ENCODE measurements around the gene PUS1.

Gene PUS1

GRCh38 chr12:131975228-131975627 lies 46.2 kb downstream of the PUS1 start:
- H3K4me3 ChIP-seq (ENCODE audit: low read length, poor library complexity, severe bottlenecking) = no peak overlapping the region
- H3K27me3 ChIP-seq (ENCODE audit: insufficient read depth, low read length, poor library complexity, severe bottlenecking) = no peaks in the 10 kb centered on the region
- peaks cover 26% of the 10 kb centered on the region; the same call in 1 of the 2 replicates for H3K36me3 ChIP-seq (ENCODE audit: insufficient read depth, low read length)
- no peak for TF ChIP-seq EZH2phosphoT487 (IDR thresholded peaks at IDR 0.05; ENCODE audit: borderline replicate concordance)
- TF ChIP-seq, protein P1, sequence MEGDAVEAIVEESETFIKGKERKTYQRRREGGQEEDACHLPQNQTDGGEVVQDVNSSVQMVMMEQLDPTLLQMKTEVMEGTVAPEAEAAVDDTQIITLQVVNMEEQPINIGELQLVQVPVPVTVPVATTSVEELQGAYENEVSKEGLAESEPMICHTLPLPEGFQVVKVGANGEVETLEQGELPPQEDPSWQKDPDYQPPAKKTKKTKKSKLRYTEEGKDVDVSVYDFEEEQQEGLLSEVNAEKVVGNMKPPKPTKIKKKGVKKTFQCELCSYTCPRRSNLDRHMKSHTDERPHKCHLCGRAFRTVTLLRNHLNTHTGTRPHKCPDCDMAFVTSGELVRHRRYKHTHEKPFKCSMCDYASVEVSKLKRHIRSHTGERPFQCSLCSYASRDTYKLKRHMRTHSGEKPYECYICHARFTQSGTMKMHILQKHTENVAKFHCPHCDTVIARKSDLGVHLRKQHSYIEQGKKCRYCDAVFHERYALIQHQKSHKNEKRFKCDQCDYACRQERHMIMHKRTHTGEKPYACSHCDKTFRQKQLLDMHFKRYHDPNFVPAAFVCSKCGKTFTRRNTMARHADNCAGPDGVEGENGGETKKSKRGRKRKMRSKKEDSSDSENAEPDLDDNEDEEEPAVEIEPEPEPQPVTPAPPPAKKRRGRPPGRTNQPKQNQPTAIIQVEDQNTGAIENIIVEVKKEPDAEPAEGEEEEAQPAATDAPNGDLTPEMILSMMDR (conservative IDR thresholded peaks at IDR 0.05; ENCODE audit: low read length) = no peak
- no peak overlapping the region for H2AFZ ChIP-seq (ENCODE audit: low read length)
- H3K9me3 ChIP-seq (ENCODE audit: insufficient read depth, low read depth, low read length) = no peaks in the 10 kb centered on the region
- no peaks in the 10 kb centered on the region for H3F3A ChIP-seq (ENCODE audit: low read depth)
- no peak overlapping the region for H3K4me2 ChIP-seq (ENCODE audit: low read depth, low read length, poor library complexity, severe bottlenecking)
- peaks cover 29% of the 10 kb centered on the region for H4K20me1 ChIP-seq (ENCODE audit: insufficient read depth, low read length, poor library complexity, severe bottlenecking)
- H3K4me1 ChIP-seq (ENCODE audit: insufficient read depth, low read length, poor library complexity, severe bottlenecking) = no peaks in the 10 kb centered on the region
- no peak overlapping the region for H3K9ac ChIP-seq (ENCODE audit: low read depth, low read length, poor library complexity, severe bottlenecking)
- no peaks in the 10 kb centered on the region for H3K9me2 ChIP-seq (replicated peaks; ENCODE audit: low read depth, low read length)
- H3K79me2 ChIP-seq (ENCODE audit: insufficient read depth, low read length) = peaks cover 82% of the 10 kb centered on the region

GRCh38 chr12:131979606-131980005 lies 50.5 kb downstream of the PUS1 start:
- Histone ChIP-seq H2AFZ (ENCODE audit: low read length) (no peak overlapping the region), H3K79me2 (ENCODE audit: insufficient read depth, low read length) (peaks cover 42% of the 10 kb centered on the region), H3K27me3 (ENCODE audit: insufficient read depth, low read length, poor library complexity, severe bottlenecking) (no peaks in the 10 kb centered on the region), H3K9me3 (ENCODE audit: insufficient read depth, low read depth, low read length) (no peaks in the 10 kb centered on the region), H4K20me1 (ENCODE audit: insufficient read depth, low read length, poor library complexity, severe bottlenecking) (peaks cover 17% of the 10 kb centered on the region), H3K4me2 (ENCODE audit: low read depth, low read length, poor library complexity, severe bottlenecking) (no peak overlapping the region), H3F3A (ENCODE audit: low read depth) (no peaks in the 10 kb centered on the region), H3K9ac (ENCODE audit: low read depth, low read length, poor library complexity, severe bottlenecking) (no peak overlapping the region), H3K4me3 (ENCODE audit: low read length, poor library complexity, severe bottlenecking) (no peak overlapping the region), H3K9me2 (replicated peaks; ENCODE audit: low read depth, low read length) (no peaks in the 10 kb centered on the region), H3K36me3 (ENCODE audit: insufficient read depth, low read length) (peaks cover 62% of the 10 kb centered on the region; the same call in 1 of the 2 replicates), H3K4me1 (ENCODE audit: insufficient read depth, low read length, poor library complexity, severe bottlenecking) (no peaks in the 10 kb centered on the region)
- TF ChIP-seq, protein P1 (conservative IDR thresholded peaks at IDR 0.05; ENCODE audit: low read length) = no peak
- no peak for TF ChIP-seq EZH2phosphoT487 (IDR thresholded peaks at IDR 0.05; ENCODE audit: borderline replicate concordance)

- Histone ChIP-seq H2AFZ (ENCODE audit: low read length) (no peak overlapping the region), H4K20me1 (ENCODE audit: insufficient read depth, low read length, poor library complexity, severe bottlenecking) (peaks cover 17% of the 10 kb centered on the region), H3K36me3 (ENCODE audit: insufficient read depth, low read length) (peaks cover 69% of the 10 kb centered on the region; the same call in 1 of the 2 replicates), H3K4me2 (ENCODE audit: low read depth, low read length, poor library complexity, severe bottlenecking) (no peak overlapping the region), H3K9me2 (replicated peaks; ENCODE audit: low read depth, low read length) (no peaks in the 10 kb centered on the region), H3K27me3 (ENCODE audit: insufficient read depth, low read length, poor library complexity, severe bottlenecking) (no peaks in the 10 kb centered on the region), H3K79me2 (ENCODE audit: insufficient read depth, low read length) (peaks cover 36% of the 10 kb centered on the region), H3K9me3 (ENCODE audit: insufficient read depth, low read depth, low read length) (no peaks in the 10 kb centered on the region), H3F3A (ENCODE audit: low read depth) (no peaks in the 10 kb centered on the region), H3K4me1 (ENCODE audit: insufficient read depth, low read length, poor library complexity, severe bottlenecking) (no peaks in the 10 kb centered on the region), H3K4me3 (ENCODE audit: low read length, poor library complexity, severe bottlenecking) (no peak overlapping the region), H3K9ac (ENCODE audit: low read depth, low read length, poor library complexity, severe bottlenecking) (no peak overlapping the region)
- TF ChIP-seq, protein P1 (conservative IDR thresholded peaks at IDR 0.05; ENCODE audit: low read length) = peak; percentile 28; the same call in 1 of the 2 replicates
- TF ChIP-seq EZH2phosphoT487 (IDR thresholded peaks at IDR 0.05; ENCODE audit: borderline replicate concordance) = no peak
Measured at GRCh38 chr12:131980263-131980662, 51.2 kb downstream of the PUS1 start.

Data from Loucy (cell line).